Cardiac septum (tissue), 1 donor: Measurements from ENCODE around the gene H2BK1. TPM values are rescaled to one million over a fixed set of nuclear protein-coding genes. Genes with fewer than 3 reads are reported as not detected.

Source experiments
- DNase-seq: peaks from one replicate; pipeline ENCODE4 v3.0.0-alpha.2; 2020; ENCODE audit warnings: low spot score
- intact Hi-C: fragments of 100-400 bp; cut with DNase I; formaldehyde crosslinking; loops from one replicate; pipeline ENCODE4 v1.14.0; 2022
- total RNA-seq: library from RNA; stranded (reverse); fragmentation: NEBNext Ultra II Directional; extraction: Animal tissue kit (Norgen Biotek cat#: 25700); gene quantifications from one replicate; pipeline ENCODE4 v1.2.1, GENCODE V29; 2021
- donor health status: DM: no; HTN: no; CAD: no.

H2BK1 gene
- total RNA-seq, 1 donor from 2014 or later: not detected

DNA sequence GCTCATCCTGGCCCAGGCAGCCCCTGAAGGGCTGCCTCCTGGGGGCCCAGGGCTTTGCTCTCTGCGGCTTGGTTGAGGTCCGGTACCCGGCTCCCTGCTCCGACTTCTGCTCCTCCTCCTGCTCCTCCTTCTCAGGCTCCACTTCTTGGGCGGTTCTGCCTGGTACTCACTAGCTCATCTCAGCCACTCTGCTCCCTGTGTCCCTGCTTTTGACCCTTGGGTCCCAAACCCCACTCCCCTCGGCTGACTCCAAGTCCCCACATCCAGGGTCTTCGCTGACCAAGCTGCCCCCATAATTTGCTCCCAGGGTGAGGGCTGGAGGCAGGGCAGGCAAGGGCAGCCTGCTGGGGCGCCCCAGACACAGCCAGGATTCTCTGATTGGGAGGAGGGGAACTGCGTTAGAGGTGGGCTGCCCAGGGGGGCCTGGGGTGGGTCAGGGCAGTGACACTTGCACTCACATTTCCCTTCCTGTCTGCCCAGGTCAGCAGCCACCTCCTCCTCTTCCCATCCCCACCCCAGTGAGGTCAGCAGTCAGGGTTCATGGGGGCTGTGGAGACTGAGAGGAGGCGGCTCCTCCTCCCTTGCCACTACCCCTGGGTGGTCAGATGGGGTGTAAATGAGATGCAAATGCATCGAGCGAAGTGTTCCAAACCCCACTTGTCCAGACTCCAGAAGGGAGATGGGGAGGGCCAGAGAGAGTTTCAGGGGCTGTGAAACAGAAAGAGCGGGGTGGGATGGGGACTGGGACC is 36.0 kb upstream of the H2BK1 start:
- DNase-seq: no peak
- intact Hi-C loops: no loop called here

DNA sequence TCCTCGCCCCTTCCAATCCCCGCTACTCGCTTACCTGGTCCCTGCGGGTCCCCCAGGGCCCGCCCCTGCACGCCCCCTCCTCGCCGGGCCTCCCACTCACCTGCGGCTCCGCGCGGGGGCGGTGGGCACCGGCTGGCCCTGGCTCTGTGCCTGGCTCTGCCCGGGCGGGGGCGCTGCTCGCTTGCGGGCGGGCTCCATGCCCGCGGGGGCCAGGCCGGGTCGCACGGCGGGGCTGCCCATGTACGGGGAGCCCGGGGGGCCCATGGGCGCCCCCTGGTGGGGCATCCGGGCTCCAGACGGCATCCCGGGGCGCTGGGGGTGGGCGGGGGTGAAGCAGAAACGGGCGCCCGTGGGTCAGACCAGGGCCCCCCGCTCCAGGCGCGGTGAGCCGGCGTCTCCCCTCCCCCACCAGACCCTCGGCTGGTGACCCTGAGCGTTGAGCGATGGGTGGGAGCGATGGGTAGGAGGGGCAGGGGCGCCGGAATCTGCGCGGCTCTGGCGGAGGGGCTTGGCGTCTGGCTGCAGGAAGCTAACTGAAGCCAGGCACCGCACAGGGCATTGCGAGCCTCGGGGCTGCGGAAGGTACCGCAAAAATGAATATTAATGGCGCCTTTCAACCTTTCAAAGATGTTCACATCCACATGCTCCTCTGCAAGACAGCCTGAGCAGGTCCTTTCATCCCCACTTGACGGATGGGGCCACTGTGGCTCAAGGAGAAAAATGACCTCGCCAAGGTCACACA is 35.2 kb upstream of the H2BK1 start:
- DNase-seq: no peak
- intact Hi-C loops: no loop called here

GRCh38 chr7:151244841-151245346 is 34.6 kb upstream of the H2BK1 start:
- DNase-seq: no peak
- intact Hi-C loops: loop anchor here (5.0 kb wide), 1 partner anchor 68 kb away; no protein-coding TSS in a partner anchor

- intact Hi-C loops: loop anchor here (5.0 kb wide), 1 partner anchor 67 kb away; no protein-coding TSS in a partner anchor
- DNase-seq: no peak
Measured at GRCh38 chr7:151244196-151244840, 34.0 kb upstream of the H2BK1 start.

- intact Hi-C loops: loop anchor here (2.0 to 5.0 kb wide), 2 partner anchors 59 to 66 kb away; no protein-coding TSS in a partner anchor
- DNase-seq: no peak
Measured at GRCh38 chr7:151243408-151244195, 33.3 kb upstream of the H2BK1 start.

GRCh38 chr7:151243045-151243349 is 32.7 kb upstream of the H2BK1 start:
- DNase-seq: no peak
- intact Hi-C loops: loop anchor here (2.0 to 5.0 kb wide), 2 partner anchors 60 to 66 kb away; no protein-coding TSS in a partner anchor

DNA sequence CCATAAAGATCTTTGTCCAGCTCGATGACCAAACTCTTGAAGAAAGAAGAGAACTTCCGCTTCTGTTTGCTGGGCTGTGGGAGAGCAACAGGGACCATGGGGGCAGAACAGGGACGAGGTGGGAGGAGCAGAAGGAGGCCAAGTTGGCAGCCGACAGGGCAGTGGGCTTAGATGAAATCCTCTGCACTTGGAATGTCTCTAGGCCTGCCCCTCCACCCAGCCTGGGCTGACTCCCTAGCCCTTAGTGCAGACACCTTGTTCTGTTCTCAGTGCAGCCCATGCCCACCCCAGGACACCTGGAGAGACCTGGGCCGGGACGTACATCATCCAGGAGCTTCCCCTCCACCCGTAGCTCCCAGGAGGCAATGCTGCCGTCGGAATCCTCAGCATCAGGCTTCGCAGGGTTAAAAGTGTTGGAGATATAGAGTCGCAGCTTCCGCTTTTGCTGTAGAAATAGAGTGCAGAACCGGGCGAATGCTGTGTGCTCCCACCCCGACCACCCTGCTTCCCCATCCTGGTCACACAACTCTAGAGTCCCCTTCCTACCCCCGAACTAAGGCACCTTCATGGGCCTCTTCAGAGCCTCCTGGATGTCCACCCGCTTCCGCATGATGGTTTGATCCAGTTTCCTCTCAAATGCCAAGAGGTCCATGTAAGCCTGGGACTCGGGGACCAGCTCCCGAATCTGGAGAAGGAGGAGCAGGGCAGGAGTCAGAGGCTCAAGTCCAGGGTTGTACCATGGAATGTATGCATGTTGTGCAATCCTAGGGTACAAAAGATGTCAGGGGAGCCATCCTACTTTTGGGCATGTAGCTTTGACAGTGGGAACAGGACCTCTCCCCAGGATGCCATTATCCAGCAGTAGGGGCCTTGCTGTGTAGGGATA is 32.1 kb upstream of the H2BK1 start:
- intact Hi-C loops: loop anchor here (2.0 to 5.0 kb wide), 2 partner anchors 60 to 65 kb away; no protein-coding TSS in a partner anchor
- no peak for DNase-seq

DNA sequence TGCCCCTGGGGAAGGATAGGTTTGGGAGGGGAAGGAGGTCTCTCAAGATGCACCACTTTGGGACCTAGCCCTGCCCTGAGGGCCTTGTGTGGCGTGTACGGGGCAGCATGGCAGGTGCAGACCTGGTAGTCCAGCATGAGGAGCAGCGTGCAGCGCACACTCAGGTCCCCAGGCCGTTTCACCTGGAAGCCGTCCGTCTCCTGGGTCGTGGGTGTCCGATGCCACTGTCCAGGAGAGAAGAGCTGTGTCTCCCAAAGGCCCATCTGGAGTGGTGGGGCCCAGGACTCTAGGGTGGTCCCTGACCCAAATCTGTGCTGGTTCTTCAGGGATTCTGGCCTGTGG is 31.4 kb upstream of the H2BK1 start:
- intact Hi-C loops: loop anchor here (2.0 to 5.0 kb wide), 2 partner anchors 61 to 64 kb away; no protein-coding TSS in a partner anchor
- DNase-seq: no peak

DNA sequence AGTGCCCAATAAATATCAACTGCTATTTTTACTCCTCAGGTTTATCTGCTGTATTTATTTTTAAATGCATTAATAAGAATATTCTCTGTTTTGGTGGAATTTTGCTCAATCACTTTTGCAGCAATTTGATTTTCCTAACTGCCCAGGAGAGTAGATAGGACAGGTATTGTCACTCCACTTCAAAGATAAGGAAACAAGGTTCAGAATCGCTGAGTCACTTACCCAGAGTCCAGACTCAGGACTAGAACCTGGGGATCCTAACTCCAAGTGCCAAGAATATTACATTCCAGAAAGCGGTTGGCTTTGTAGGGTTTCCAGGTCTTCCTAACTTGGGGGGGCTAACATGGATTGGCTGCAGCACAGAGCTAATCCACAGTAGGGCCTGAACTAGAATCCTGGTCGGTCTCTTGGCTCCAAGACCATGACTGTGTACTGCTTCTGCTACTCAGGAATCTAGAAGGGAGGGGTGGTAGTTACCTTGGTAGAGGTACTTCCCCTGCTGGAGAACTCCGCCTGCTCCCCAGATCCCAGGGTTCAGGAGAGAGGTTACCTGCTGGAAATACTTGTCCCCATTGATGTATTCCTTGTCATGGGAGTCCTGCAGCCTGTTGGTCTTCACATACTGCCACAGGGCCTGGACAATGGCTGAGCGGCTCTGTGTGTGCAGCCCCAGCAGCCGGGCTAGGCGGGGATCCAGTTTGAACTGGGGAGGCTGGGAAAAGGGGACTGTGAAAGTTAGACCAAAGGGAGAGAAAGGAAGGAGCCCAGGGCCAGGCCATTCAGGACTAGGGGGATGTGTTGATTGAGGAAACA is 30.9 kb upstream of the H2BK1 start:
- DNase-seq: no peak
- intact Hi-C loops: loop anchor here (5.0 kb wide), 1 partner anchor 64 kb away; no protein-coding TSS in a partner anchor

DNA sequence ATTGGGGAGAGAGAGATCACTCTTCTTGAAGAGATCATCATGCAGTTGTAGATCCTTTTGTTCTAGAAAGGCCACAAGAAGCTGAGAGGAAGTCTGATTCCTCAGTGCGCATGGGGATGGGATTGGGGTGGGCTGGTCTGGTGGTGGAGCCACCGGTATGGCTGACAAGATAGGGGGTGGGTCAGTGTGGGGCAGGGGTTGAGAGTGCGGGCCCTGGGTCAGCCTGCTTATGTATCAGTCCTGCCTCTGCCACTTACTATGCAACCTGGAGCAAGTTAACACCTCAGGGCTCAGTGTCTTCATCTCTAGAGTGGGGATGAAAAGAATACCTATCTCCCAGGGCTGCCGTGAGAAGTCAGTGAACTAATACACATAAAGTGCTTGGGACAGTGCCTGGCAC is 30.2 kb upstream of the H2BK1 start:
- no peak for DNase-seq
- intact Hi-C loops: loop anchor here (5.0 kb wide), 1 partner anchor 63 kb away; no protein-coding TSS in a partner anchor

DNA sequence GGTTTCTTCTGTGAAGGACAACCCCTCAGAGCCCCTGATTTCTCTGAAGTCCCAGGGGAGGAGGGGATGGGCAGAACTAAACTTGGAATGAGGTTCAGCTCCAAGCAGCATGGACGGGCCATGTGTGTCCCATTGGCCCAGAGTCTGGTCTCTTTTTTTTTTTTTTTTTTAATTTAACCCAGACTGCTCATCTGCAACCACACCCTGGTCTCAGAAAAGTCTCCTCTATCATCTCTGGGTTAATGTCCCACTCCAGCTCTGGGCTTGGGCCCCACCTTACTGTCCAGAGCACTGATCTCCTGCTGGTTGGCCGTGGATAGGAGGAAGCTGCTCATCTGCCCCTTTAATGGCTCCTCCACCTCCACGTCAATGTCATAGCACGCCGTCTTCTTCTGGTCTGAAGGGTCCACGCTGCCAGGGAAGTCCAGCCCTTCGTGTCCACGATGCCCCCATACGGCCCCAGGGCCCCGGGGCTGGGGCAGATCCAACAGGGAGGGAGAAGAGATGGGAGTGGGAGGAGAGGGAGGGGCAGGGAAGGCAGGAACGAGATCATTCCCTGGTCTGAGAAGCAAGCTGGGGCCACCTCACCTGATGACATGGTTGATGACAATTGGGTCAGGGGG is 29.7 kb upstream of the H2BK1 start:
- DNase-seq: no peak
- intact Hi-C loops: loop anchor here (5.0 kb wide), 2 partner anchors 53 to 63 kb away; partner anchors contain the start of gene ASB10

GRCh38 chr7:151238924-151239836 is 28.9 kb upstream of the H2BK1 start:
- no peak for DNase-seq
- intact Hi-C loops: loop anchor here (5.0 kb wide), 1 partner anchor 52 kb away; the partner anchor contains the start of gene ASB10

DNA sequence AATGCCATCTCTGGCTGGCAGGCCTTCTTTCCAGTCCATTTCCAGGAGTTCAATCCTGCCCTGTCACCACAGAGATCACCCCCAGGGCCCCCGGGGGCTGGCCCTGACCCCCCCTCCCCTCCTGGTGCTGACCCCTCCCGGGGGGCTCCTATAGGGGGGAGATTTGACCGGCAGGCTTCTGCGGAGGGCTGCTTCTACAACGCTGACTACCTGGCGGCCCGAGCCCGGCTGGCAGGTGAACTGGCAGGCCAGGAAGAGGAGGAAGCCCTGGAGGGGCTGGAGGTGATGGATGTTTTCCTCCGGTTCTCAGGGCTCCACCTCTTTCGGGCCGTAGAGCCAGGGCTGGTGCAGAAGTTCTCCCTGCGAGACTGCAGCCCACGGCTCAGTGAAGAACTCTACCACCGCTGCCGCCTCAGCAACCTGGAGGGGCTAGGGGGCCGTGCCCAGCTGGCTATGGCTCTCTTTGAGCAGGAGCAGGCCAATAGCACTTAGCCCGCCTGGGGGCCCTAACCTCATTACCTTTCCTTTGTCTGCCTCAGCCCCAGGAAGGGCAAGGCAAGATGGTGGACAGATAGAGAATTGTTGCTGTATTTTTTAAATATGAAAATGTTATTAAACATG is 28.0 kb upstream of the H2BK1 start:
- DNase-seq: no peak
- intact Hi-C loops: loop anchor here (5.0 kb wide), 1 partner anchor 51 kb away; the partner anchor contains the start of gene ASB10

GRCh38 chr7:151237244-151238189 is 27.2 kb upstream of the H2BK1 start:
- intact Hi-C loops: loop anchor here (5.0 kb wide), 1 partner anchor 50 kb away; the partner anchor contains the start of gene ASB10

More at GRCh38 chr7:151237244-151238189, 27.2 kb upstream of the H2BK1 start:
- DNase-seq: no peak
